Endothelial cell of umbilical vein (primary cell): ENCODE results near the gene ZNF407. TPM values are rescaled to one million over a fixed set of nuclear protein-coding genes. Genes with fewer than 3 reads are reported as not detected.

Source experiments
- BruUV-seq: library from RNA; stranded (reverse); fragments of 400-500 nt; replicated peaks from 2 replicates; lab custom pipeline; 2021; lab: Mats Ljungman, UMichigan
- CTCF ChIA-PET: fragments of 300-600, 350-600 bp; sonication (Branson Sonifier 250); formaldehyde crosslinking; loops from one replicate; lab custom pipeline; 2021; ENCODE audit warnings: antibody characterized with exemption, inconsistent platforms; lab: Charles Lee
- POLR2A ChIA-PET: fragments of 300-600, 350-600 bp; sonication (Branson Sonifier 250); formaldehyde crosslinking; loops from one replicate; lab custom pipeline; 2021; ENCODE audit warnings: antibody characterized with exemption, inconsistent platforms; lab: Charles Lee
- DNase-seq: peaks from one replicate; pipeline ENCODE4 v3.0.0-alpha.2; 2011; ENCODE audit warnings: low read depth, low spot score
- FAIRE-seq: peaks from 2 replicates; lab custom pipeline; 2011; peaks lifted over from hg19 to GRCh38; lab: Jason Lieb, UNC
- H2AFZ ChIP-seq: 2 replicates; pipeline ENCODE4 v1.6.0; 2012; ENCODE audit warnings: low read depth, low read length, control low read depth, inconsistent platforms
- H3K27ac ChIP-seq: 2 replicates; pipeline ENCODE4 v1.5.1; 2011; ENCODE audit warnings: low read depth, mild to moderate bottlenecking, control low read depth, low read length, moderate library complexity; ENCODE audit not compliant: insufficient read depth
- H3K27me3 ChIP-seq, 2 experiments: 2 replicates each; pipeline versions ENCODE4 v1.6.0 to v1.6.1; 2011; ENCODE audit warnings: low read length in 2 of 2, mixed read lengths in 1 of 2; ENCODE audit not compliant: control insufficient read depth in 2 of 2, insufficient read depth in 2 of 2
- H3K36me3 ChIP-seq, 2 experiments: 2 replicates in 1 of 2; 3 replicates in 1 of 2; pipeline ENCODE4 v1.5.1; 2011; ENCODE audit warnings: low read length in 2 of 2, mild to moderate bottlenecking in 1 of 2, moderate library complexity in 1 of 2; ENCODE audit not compliant: control insufficient read depth in 2 of 2, insufficient read depth in 2 of 2; ENCODE audit errors: extremely low read depth in 1 of 2
- H3K4me1 ChIP-seq: 3 replicates; pipeline ENCODE4 v1.5.1; 2011; ENCODE audit warnings: mild to moderate bottlenecking, low read length; ENCODE audit not compliant: control insufficient read depth, insufficient read depth; ENCODE audit errors: extremely low read depth
- H3K4me2 ChIP-seq: 2 replicates; pipeline ENCODE4 v1.6.1; 2011; ENCODE audit warnings: low read length, control low read depth, mixed read lengths; ENCODE audit not compliant: insufficient read depth
- H3K4me3 ChIP-seq, 3 experiments: fragments of 200-600 bp in 1 of 3; sonication (generic), shearing (Covaris generic) in 1 of 3; replicated peaks in 1 of 3; 2 replicates each; pipeline ENCODE4 v1.5.1; 2011 to 2016; ENCODE audit warnings: control low read depth in 3 of 3, low read length in 3 of 3, mild to moderate bottlenecking in 2 of 3, inconsistent platforms in 1 of 3, low read depth in 1 of 3, moderate library complexity in 1 of 3; ENCODE audit not compliant: insufficient read depth in 1 of 3
- H3K79me2 ChIP-seq: 2 replicates; pipeline ENCODE4 v1.6.0; 2012; ENCODE audit warnings: low read length, inconsistent platforms; ENCODE audit not compliant: control insufficient read depth, insufficient read depth
- H3K9ac ChIP-seq: replicated peaks from 2 replicates; pipeline ENCODE3; 2011; ENCODE audit warnings: low read length, control low read depth; ENCODE audit not compliant: insufficient read depth; ENCODE audit errors: extremely low read depth
- H3K9me1 ChIP-seq: replicated peaks from 3 replicates; pipeline ENCODE4 v1.6.0; 2011; ENCODE audit warnings: mild to moderate bottlenecking, low read length; ENCODE audit not compliant: control insufficient read depth, insufficient read depth; ENCODE audit errors: extremely low read depth
- H3K9me3 ChIP-seq: replicated peaks from 2 replicates; pipeline ENCODE4 v1.5.1; 2012; ENCODE audit warnings: low read length, inconsistent platforms; ENCODE audit not compliant: control insufficient read depth, insufficient read depth
- H4K20me1 ChIP-seq: replicated peaks from 2 replicates; pipeline ENCODE3; 2011; ENCODE audit warnings: mild to moderate bottlenecking, low read length; ENCODE audit not compliant: control insufficient read depth, insufficient read depth; ENCODE audit errors: extremely low read depth
- EZH2 ChIP-seq: IDR thresholded peaks from 2 replicates; pipeline ENCODE4 v1.6.1; 2012; ENCODE audit warnings: borderline replicate concordance, low read depth, mild to moderate bottlenecking, moderate library complexity, low read length, inconsistent platforms; ENCODE audit not compliant: severe bottlenecking
- FOS ChIP-seq: IDR thresholded peaks from 2 replicates; pipeline ENCODE4 v1.6.1; 2011; ENCODE audit warnings: mild to moderate bottlenecking, low read length, moderate library complexity, borderline replicate concordance; ENCODE audit not compliant: insufficient read depth
- GATA2 ChIP-seq: IDR thresholded peaks from 2 replicates; pipeline ENCODE4 v1.7.0; 2011; ENCODE audit warnings: low read depth, mild to moderate bottlenecking, moderate library complexity, mixed read lengths, low read length; ENCODE audit not compliant: insufficient read length, insufficient read depth
- JUN ChIP-seq: IDR thresholded peaks from 2 replicates; pipeline ENCODE4 v1.6.1; 2011; ENCODE audit warnings: borderline replicate concordance, low read depth; ENCODE audit not compliant: insufficient read length, insufficient read depth
- MYC ChIP-seq: IDR thresholded peaks from one replicate; pipeline ENCODE4 v1.6.1; 2011; ENCODE audit warnings: mild to moderate bottlenecking, low read depth, low read length
- POLR2A ChIP-seq: IDR thresholded peaks from 2 replicates; pipeline ENCODE4 v1.6.1; 2012; ENCODE audit warnings: low read depth, mild to moderate bottlenecking, control low read depth, low read length
- POLR2AphosphoS5 ChIP-seq: IDR thresholded peaks from 2 replicates; pipeline ENCODE4 v1.6.1; 2012; ENCODE audit warnings: low read depth, mild to moderate bottlenecking, control low read depth, low read length, moderate library complexity; ENCODE audit not compliant: insufficient read depth
- dilution Hi-C: fragments of 300-500 bp; cut with MboI; formaldehyde crosslinking; loops from one replicate; pipeline ENCODE4 v1.15.0; 2019; ENCODE audit warnings: low sequenced_read_pairs; ENCODE audit not compliant: extremely low pct_ligation_motif_present
- intact Hi-C: fragments of 100-400 bp; cut with micrococcal nuclease; formaldehyde crosslinking; loops from one replicate; pipeline ENCODE4 v1.10.0; 2022
- polyA plus RNA-seq, 4 experiments: library from polyadenylated mRNA; depleted of rRNA in 3 of 4; stranded (reverse) in 3 of 4; unstranded in 1 of 4; fragments of >200 nt; gene quantifications; 2 replicates each; pipeline versions ENCODE4 v1.2.1 to v1.2.3, GENCODE V29; 2011 to 2012; ENCODE audit warnings: missing spikeins in 1 of 4
- total RNA-seq: library from RNA; stranded (reverse); gene quantifications from 2 replicates; pipeline ENCODE4 v1.2.3, GENCODE V29; 2021
- TF ChIP-seq, protein P1 (sequence below): IDR thresholded peaks from 2 replicates; pipeline ENCODE4 v1.6.1; 2011; ENCODE audit not compliant: insufficient read depth, insufficient read length
- TF ChIP-seq, protein P2 (sequence below), 2 donors: IDR thresholded peaks; 1 replicate in 1 of 2; 2 replicates in 1 of 2; pipeline ENCODE4 v1.5.1; 2011; ENCODE audit warnings: low read length in 2 of 2, mild to moderate bottlenecking in 2 of 2, moderate library complexity in 2 of 2, control low read depth in 1 of 2, inconsistent platforms in 1 of 2, low read depth in 1 of 2; ENCODE audit not compliant: insufficient read depth in 1 of 2; ENCODE audit errors: extremely low read depth in 1 of 2

Gene ZNF407
- total and polyA plus RNA-seq, 2 donors (not counting 3 experiments of a cell fraction or from before 2014, with no cell fraction given) = 3.8 to 20.1 TPM

DNA sequence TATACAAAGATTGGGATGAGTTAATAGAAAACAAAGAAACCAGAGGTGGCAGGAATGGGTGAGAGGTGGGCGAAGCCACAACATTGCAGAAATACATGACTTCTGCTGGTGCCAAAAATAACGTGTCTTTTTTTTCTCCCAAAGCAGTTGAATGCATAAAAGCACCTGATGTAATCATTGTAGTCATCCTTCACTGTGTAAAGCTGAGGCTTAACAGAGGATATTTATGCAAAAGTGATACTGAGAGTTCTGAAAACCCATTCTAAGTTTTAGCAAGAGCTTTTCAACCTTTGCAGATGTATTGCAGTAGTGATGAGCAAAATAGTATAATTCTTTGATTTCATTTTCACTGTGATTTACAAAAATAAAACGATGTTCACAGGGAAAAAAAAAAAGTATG lies 438.3 kb downstream of the ZNF407 start:
- H4K20me1 ChIP-seq = no peaks in the 10 kb centered on the region
- DNase-seq (no peak), FAIRE-seq (no peak)
- no peaks in the 10 kb centered on the region for H3K9me1 ChIP-seq
- no peak overlapping the region for H3K27ac ChIP-seq
- dilution Hi-C loops = no loop called here
- no peak overlapping the region for H3K4me3 ChIP-seq
- no peaks in the 10 kb centered on the region for H3K79me2 ChIP-seq
- intact Hi-C loops = loop anchor here (5.0 kb wide), 1 partner anchor 139 kb away; no protein-coding TSS in a partner anchor
- BruUV-seq = no TSS peak
- H3K27me3 ChIP-seq = no peaks in the 10 kb centered on the region
- no peaks in the 10 kb centered on the region for H3K9me3 ChIP-seq
- H3K9ac ChIP-seq = no peak overlapping the region
- no peaks in the 10 kb centered on the region for H3K36me3 ChIP-seq
- POLR2A ChIA-PET = no interaction called here
- CTCF ChIA-PET = interaction anchor here (1.2 to 1.6 kb wide), 2 partner anchors 41 to 377 kb away, joined by 3 to 4 read pairs; no protein-coding TSS in a partner anchor
- H3K4me2 ChIP-seq = no peak overlapping the region
- H3K4me1 ChIP-seq = no peaks in the 10 kb centered on the region
- no peak for TF ChIP-seq POLR2AphosphoS5
- TF ChIP-seq POLR2A = no peak
- H2AFZ ChIP-seq = no peak overlapping the region

DNA sequence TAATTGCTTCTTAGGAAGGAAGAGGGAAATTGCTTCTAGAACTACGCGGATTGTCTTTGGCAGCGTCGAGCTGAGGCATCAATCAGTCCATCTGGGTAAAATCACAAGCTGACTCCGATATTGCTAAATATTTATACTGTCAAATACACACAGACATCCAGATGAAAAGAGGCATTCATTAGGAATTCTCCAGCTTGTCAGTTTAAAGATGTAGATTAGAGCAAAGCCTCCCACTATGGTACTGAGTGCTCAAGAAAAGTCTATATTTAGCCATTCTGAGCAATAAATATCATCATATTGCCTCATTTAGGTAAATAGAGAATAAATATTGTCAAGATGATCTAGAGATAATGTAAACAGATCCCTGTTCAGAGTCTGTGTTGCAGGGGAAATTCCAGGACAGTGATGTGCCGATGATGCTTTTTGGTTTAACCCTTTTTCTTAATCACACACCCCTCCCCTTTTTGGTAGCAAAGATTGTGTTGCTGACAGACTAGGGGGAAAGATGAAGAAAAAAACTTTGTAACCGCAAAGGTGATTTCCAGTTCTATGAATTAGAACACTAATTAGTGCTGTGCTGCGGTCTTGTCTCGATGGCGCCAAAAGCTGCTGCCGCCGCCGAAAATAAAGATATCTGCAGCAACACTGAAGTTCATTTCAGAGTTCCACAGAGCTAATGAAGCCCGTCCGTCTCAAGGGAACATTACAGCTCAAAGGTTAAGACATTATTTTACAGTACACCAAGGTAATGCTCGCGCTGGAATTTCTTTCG lies 439.4 kb downstream of the ZNF407 start:
- H3K27ac ChIP-seq = no peak overlapping the region
- H4K20me1 ChIP-seq = no peaks in the 10 kb centered on the region
- H3K4me1 ChIP-seq = no peaks in the 10 kb centered on the region
- BruUV-seq = no TSS peak
- TF ChIP-seq GATA2 (no peak), JUN (no peak), FOS (no peak), EZH2 (no peak), MYC (no peak), POLR2AphosphoS5 (no peak), POLR2A (no peak)
- TF ChIP-seq, protein P1, sequence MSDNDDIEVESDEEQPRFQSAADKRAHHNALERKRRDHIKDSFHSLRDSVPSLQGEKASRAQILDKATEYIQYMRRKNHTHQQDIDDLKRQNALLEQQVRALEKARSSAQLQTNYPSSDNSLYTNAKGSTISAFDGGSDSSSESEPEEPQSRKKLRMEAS = no peak
- TF ChIP-seq, protein P2, sequence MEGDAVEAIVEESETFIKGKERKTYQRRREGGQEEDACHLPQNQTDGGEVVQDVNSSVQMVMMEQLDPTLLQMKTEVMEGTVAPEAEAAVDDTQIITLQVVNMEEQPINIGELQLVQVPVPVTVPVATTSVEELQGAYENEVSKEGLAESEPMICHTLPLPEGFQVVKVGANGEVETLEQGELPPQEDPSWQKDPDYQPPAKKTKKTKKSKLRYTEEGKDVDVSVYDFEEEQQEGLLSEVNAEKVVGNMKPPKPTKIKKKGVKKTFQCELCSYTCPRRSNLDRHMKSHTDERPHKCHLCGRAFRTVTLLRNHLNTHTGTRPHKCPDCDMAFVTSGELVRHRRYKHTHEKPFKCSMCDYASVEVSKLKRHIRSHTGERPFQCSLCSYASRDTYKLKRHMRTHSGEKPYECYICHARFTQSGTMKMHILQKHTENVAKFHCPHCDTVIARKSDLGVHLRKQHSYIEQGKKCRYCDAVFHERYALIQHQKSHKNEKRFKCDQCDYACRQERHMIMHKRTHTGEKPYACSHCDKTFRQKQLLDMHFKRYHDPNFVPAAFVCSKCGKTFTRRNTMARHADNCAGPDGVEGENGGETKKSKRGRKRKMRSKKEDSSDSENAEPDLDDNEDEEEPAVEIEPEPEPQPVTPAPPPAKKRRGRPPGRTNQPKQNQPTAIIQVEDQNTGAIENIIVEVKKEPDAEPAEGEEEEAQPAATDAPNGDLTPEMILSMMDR (IDR thresholded peaks at IDR 0.05; ENCODE audit: extremely low read depth in 1 of 2, insufficient read depth in 1 of 2, low read depth in 1 of 2, low read length in 2 of 2) = no peak
- ChIA-PET POLR2A (no interaction called here), CTCF (interaction anchor here (1.2 kb wide), 1 partner anchor 42 kb away, joined by 4 read pairs; no protein-coding TSS in a partner anchor)
- no peak overlapping the region for H3K9ac ChIP-seq
- dilution Hi-C loops (no loop called here), intact Hi-C loops (loop anchor here (5.0 kb wide), 1 partner anchor 140 kb away; no protein-coding TSS in a partner anchor)
- no peak overlapping the region for H3K4me3 ChIP-seq
- H3K79me2 ChIP-seq = no peaks in the 10 kb centered on the region
- no peaks in the 10 kb centered on the region for H3K27me3 ChIP-seq
- no peaks in the 10 kb centered on the region for H3K36me3 ChIP-seq
- H3K9me3 ChIP-seq = no peaks in the 10 kb centered on the region
- DNase-seq (no peak), FAIRE-seq (no peak)
- no peak overlapping the region for H2AFZ ChIP-seq
- no peak overlapping the region for H3K4me2 ChIP-seq
- no peaks in the 10 kb centered on the region for H3K9me1 ChIP-seq
